ENCODE measurements around the gene DNASE1L1. TPM values are rescaled to one million over a fixed set of nuclear protein-coding genes. Genes with fewer than 3 reads are reported as not detected.
A peak's percentile ranks its signal among the peaks of the same experiment; 100 is the strongest.

Gene DNASE1L1
- total RNA-seq, 4 donors from 2014 or later, result 21.7 to 41.4 (median 32.1) TPM

- TF ChIP-seq CTCF (IDR thresholded peaks at IDR 0.05) (no peak), POLR2A (IDR thresholded peaks at IDR 0.05) (no peak)
- no peaks in the 10 kb centered on the region for H3K9me3 ChIP-seq
- H3K27me3 ChIP-seq, result no peaks in the 10 kb centered on the region
- H3K36me3 ChIP-seq, result peaks cover 0 to 17% (median 0%) of the 10 kb centered on the region in 3 donors
- DNase-seq, result no peak
- H3K4me3 ChIP-seq, result peak overlapping the region in 2 of 4 donors; percentile 73 to 79
- H3K4me1 ChIP-seq, result peaks cover 10 to 37% (median 10%) of the 10 kb centered on the region in 3 donors
- H3K27ac ChIP-seq, result peak overlapping the region; percentile 94 to 99 (median 97)
- intact Hi-C loops (cut with DNase I), result no loop called here
- WGBS, 2 donors, result 70 to 77% methylated on average over 6 to 13 of the region's 14 CpGs
These were observed 28.3 kb downstream of the DNASE1L1 start for GRCh38 chrX:154380787-154381186.

GRCh38 chrX:154380153-154380552 lies 28.9 kb downstream of the DNASE1L1 start:
- H3K27ac ChIP-seq, result peak overlapping the region; percentile 94 to 99 (median 97)
- DNase-seq, result no peak
- no peaks in the 10 kb centered on the region for H3K27me3 ChIP-seq
- peak overlapping the region; percentile 59 to 85 (median 76) for H3K4me3 ChIP-seq
- intact Hi-C loops (cut with DNase I), result no loop called here
- H3K9me3 ChIP-seq, result no peaks in the 10 kb centered on the region
- peaks cover 10 to 38% (median 10%) of the 10 kb centered on the region in 3 donors for H3K4me1 ChIP-seq
- 0 to 60% methylated on average over 1 of the region's 13 CpGs for WGBS, 2 donors
- TF ChIP-seq CTCF (IDR thresholded peaks at IDR 0.05), result no peak
- TF ChIP-seq POLR2A (IDR thresholded peaks at IDR 0.05), result no peak
- H3K36me3 ChIP-seq, result peaks cover 0 to 17% (median 0%) of the 10 kb centered on the region in 3 donors

- intact Hi-C loops (cut with DNase I), result no loop called here
- WGBS, 2 donors, result 38% methylated on average over 11 of the region's 38 CpGs; no CpG with 5 or more reads in 1 of the 2 donors
- Histone ChIP-seq H3K9me3 (no peaks in the 10 kb centered on the region), H3K27ac (peak overlapping the region; percentile 94 to 99 (median 97)), H3K36me3 (peaks cover 0 to 17% (median 0%) of the 10 kb centered on the region in 3 donors), H3K4me3 (peak overlapping the region; percentile 59 to 85 (median 76)), H3K4me1 (peaks cover 9 to 42% (median 10%) of the 10 kb centered on the region in 3 donors), H3K27me3 (no peaks in the 10 kb centered on the region)
- TF ChIP-seq CTCF (IDR thresholded peaks at IDR 0.05), result no peak
- no peak for TF ChIP-seq POLR2A (IDR thresholded peaks at IDR 0.05)
- no peak for DNase-seq
These were observed 29.5 kb downstream of the DNASE1L1 start for GRCh38 chrX:154379569-154379951.

- H3K36me3 ChIP-seq, result peaks cover 0 to 17% (median 0%) of the 10 kb centered on the region in 3 donors
- no peaks in the 10 kb centered on the region for H3K9me3 ChIP-seq
- peak in 1 of 6 experiments; percentile 5 for TF ChIP-seq CTCF (IDR thresholded peaks at IDR 0.05)
- peak in 2 of 4 donors; percentile 74 to 94 for TF ChIP-seq POLR2A (IDR thresholded peaks at IDR 0.05)
- peak within 1 kb of the TSS; percentile 59 to 85 (median 76) for H3K4me3 ChIP-seq
- DNase-seq, result peak; percentile 95
- peaks cover 6 to 41% (median 10%) of the 10 kb centered on the region in 3 donors for H3K4me1 ChIP-seq
- H3K27ac ChIP-seq, result peak within 1 kb of the TSS; percentile 95 to 99 (median 97)
- no peaks in the 10 kb centered on the region for H3K27me3 ChIP-seq
- intact Hi-C loops (cut with DNase I), result no loop called here
- WGBS, 2 donors, result 53% methylated on average over 55 of the region's 103 CpGs; no CpG with 5 or more reads in 1 of the 2 donors
These were observed 30.1 kb downstream of the DNASE1L1 start, which contains the start of gene EMD for GRCh38 chrX:154378799-154379568. Gene EMD, plus strand, starts transcription at chrX:154379295. Its CDS starts 190 bp downstream, at chrX:154379485.

Data from esophagus squamous epithelium (tissue), 5 donors.